ENCODE results near the gene FAM83C.
"Not testable (repeated sequence)": the region's sequence is repeated elsewhere in the genome, so short reads cannot be mapped to it uniquely, and the experiment has no call there.

Gene FAM83C

DNA sequence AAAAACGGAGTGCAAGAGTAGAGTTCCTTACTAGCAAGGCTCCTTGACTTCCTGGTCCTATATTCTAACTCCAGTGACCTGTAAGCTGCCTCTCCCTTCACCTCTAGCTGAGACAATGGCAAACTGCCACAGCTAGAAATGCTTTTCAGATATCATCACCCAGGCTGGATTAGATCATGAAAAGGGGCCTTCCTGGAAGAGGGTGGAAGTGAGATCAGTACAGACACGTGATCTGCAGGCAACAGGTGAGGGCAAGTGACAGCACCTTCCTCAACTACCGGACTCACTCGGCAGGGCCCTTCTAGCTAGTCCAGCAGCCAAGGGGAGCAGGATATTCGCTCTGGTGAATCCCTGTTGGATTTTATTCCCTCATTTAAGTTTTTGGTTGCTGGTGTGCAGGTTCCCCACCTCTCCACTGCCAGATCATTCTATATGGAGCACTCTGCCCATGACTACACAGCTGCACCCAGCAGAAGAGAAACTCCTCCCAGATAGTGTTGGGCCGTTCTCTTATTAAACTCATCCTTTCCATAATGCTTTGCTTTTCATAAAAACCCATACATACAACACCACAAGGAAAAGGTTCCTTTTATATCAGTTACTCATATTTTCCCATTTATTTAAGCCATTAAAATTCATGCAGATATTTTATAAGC is 26.4 kb upstream of the FAM83C start:
- no peak for DNase-seq (ENCODE audit: low read depth)

DNA sequence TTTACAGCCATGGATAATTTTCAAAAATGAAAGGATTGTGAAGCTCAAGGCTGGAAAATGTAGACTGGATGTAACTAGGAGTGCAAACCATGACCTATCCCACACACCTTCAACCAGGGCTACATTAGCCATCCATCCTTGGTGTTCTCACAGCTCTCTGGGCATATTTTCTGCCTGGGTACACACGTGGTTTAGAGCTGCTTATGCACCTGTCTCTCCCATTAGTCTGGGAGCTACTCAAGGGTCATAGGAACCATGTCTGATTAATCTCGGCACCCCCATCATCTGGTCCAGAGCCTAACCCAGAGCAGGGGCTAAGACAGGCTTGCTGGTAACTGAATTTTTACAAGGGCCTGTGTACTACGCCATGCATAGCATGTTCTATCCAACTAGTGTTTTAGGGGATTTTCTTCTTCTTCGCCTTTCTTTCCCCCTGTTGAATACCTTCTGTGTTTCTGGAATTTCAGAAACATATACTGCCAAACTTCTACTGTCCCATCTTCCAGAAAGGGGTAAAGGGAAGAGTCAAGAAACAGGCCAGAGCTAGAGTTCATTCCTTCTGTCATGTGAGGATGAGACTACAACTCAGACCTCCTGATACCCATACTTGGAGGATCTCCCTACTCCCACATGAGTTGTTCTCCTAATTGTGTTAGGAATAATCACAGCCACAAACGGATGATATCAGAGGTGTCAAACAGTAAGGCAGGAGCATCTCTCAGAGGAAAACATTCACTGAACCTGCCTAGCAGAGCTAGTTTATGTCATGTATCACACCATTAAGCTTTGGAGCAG is 25.4 kb upstream of the FAM83C start:
- no peak for DNase-seq (ENCODE audit: low read depth)

DNA sequence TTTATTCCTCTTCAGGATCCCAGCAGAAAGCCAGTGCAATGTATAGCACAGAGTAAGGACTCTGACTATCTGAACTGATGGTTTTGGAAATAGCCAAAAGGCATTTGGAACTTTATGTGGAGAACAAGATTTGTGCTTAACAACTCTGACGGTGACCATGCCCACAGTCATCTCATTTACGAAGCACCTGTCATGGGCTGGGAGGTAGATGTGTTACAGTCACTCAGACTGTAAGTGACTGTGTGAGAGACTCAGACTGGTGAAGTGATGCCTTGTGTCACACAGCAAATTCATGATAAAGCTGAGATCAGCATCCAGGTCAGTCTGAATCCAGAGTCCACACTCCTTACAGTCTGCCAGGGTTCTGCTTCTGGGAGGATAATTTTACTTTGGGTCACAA is 23.9 kb upstream of the FAM83C start:
- DNase-seq (ENCODE audit: low read depth): no peak

DNA sequence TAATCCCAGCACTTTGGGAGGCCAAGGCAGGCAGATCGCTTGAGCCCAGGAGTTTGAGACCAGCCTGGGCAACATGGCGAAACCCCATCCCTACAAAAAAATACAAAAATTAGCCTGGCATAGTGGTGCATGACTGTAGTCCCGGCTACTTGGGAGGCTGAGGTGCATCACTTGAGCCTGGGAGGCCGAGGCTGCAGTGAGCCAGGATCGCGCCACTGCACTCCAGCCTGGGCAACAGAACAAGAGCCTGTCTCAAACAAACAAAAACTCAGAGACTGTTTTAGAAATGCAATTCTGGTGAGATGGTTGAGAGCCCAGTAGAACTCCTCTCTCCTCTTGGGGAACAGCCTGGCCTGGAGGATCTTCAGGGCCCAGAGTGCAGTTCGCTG is 23.4 kb upstream of the FAM83C start:
- DNase-seq (ENCODE audit: low read depth): not testable (repeated sequence)

DNA sequence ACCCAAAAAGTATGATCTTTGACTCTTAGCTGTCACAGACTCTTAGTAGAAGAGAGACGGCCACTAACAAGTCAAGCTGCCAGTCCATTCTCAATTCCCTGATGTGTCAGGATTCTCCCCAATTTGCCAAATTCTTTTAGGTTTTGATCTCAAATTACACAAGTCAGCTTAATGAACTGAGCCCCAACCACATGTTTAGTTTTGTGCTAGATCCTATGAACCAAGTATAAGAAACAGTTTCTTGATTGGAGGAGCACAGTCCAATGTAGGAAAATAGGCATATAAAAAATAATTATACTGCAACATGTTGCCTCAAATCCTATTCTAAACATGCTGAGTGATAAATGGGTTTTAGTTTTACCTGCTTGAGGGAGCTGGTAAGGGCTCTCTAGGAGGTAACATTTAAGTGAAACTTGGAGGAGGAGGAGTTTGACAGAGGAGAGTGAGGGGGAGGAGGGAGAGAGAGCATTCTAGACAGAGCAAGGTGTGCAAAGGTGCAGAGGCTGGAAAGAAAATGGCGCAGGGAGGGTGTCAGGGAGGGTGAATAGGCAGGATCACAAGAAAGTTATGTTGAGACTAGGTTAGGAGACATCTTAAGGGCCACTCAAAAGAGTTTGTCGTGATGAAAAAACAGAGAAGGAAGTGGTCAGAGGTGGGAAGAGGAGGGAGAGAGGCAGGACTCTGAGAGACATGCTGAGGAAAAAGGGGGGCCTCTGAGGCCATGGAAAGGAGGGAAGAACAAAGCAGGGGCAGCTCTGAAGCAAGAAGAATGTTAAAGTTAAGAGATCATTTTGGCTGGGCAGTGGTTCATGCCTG is 22.8 kb upstream of the FAM83C start:
- DNase-seq (ENCODE audit: low read depth): no peak

DNA sequence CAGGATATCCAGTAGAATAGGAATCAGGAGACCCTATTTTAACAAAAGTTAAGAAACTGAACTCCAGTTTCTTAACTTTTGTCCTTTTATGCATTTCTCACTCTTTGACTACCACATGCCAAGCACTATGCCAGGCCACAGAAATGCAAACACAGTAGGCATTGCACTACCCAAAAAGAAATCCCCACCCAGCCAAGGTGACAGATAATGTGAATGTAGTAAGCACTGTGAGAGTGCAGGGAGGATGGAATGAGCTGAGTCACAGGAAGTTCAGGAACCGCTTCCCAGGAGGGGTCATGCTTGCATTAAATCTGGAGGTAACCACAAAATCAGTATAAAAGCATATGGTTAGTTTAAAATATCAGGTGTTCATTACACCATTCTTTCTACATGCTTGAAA is 20.1 kb upstream of the FAM83C start:
- DNase-seq (ENCODE audit: low read depth): no peak

DNA sequence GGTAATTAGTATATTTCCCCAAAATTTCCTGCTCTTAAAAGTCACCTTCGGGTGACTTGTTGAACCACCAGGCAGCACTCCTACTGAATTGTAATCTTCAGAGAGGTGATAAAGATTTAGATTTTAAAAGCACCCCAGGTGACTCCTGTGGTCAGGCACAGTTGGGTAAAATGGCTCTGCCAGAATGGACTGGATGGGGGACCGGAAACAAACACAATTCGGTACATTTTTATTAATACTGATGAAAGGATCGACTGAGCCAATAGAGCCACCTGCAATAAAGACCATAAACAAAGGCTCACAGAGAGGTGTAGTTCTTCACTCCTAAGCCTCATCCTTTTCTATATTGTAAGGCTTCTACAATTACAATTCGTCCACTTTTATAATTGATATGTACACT is 19.6 kb upstream of the FAM83C start:
- no peak for DNase-seq (ENCODE audit: low read depth)

DNA sequence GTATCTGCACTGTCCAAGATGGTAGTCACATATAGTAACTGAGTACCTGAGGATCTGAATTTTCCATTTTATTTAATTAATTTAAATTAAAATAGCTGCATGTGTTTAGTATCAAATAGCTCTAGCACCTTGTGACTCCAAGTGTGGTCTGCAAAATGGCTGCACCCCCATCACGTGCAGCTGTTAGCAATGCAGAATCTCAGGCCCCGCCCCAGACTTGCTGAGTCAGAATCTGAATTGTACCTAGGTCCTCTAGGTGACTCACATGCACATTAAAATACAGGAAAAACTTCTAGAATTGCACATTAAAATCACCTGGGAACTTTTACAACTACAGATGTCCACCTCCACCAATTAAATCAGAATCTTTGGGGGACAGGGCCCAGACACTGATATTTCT is 19.2 kb upstream of the FAM83C start:
- peak; percentile 42 for DNase-seq (ENCODE audit: low read depth)

DNA sequence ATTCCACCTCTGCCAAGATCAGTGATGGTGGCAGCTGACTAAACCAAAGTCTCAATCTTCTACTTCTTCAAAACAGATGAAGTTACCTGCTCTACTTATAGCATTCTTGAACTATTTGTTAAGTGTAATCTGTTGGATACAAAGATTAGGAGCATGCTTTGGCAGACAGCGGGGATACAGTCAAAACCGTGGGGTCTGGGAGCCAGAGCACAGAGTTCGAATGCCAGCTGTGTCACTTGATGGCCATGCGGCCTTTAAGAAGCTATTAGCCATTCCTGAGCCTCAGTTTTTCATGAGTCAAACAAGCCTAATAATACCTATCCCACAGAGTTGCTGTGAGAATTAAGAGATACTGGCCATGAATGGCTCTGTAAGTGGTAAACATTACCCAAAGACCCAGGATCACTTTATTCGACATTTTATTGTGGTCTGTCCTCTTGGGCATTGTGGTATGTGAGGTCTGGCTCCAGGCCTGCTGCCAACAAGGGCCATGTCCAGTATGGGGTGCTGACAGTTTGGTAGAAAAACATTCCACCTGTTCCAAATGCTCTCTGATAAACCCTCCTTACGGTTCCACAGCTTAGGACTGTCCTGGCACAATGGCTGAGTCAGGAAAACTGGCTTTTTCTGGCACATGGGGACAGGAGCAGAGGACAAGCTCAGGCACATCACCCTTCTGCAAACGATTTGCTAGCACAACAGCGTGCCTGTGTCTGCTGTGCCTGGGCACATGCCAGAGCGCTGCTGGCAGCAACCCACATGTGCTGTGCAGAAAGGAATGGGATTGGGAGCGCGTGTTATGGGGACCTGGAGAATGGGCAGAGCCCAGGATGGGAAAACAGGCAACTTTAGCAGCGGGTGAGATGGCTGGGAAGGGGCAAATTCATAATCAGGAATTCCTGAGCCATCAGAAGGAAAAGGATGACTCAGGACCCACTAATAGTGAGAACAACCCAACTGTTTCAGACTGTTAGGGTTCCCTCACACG is 15.7 kb upstream of the FAM83C start:
- no peak for DNase-seq (ENCODE audit: low read depth)

DNA sequence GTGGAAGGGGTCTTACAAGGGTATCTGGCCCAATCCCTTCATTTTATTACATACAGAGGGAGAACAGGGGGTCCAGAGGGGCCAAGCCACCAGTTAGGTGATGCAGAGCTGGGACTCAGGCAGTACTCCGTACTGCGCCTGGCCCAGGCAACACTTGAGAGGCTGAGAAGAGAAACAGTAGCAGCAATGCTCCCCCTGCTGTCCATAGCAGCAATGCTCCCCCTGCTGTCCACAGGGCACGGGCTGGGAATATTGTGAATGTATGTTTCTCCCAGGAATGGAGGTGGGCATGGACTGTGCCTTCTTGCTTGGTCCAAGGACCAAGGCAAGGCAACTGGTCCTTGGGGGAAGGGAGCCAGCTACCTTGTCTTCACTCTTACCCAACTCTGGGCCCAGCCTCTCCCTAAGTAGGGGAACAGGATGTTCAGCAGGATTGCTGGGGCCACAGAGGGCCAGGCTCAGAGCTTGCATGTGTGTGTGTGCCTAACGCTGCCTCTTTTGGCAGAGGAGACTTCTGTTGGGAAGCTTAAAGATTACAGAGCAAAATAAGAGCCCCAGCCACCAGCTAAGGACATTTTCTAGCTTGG is 14.8 kb upstream of the FAM83C start:
- no peak for DNase-seq (ENCODE audit: low read depth)

DNA sequence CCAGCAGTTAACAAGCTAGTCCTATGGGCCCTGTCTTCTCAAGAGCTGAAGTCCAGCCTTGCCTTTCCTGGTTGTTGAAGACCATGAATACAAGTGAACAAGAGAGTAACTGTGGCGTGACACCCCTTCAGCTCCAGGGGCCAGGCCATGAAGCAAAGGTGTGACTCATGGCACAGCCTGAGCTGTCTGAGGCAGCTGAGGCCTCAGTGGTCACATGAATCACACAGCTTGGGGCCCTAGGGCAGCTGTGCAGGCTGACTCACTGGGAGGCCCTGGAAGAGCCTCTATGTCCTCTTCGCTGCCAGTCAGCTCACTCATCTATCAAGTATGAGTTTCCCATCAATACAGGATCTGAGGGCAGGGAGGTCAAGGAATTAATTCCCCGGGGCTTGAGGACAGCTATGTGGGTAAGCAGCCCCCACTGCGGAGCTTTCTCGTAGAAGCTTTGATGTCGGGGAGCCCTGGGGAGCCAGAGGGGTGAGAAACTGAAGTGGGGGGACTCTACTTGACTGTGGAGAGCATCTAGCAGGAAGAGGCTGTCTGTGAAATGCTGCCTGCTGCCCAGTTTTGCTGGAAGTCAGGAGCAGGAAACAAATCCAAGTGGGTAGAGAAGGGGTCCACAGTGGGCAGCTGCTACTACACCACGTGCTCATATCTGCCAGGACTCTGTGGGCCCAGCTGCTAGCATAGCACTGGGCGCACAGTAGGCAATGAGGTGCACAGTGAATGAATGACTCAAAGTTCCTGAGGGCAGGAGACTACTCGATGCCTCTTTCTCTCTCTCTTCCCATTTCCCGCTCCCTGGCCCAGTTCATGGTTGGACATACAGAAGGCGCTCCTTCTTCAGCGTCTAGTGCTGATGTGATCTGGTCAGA is 13.7 kb upstream of the FAM83C start:
- peak; percentile 62 for DNase-seq (ENCODE audit: low read depth)

DNA sequence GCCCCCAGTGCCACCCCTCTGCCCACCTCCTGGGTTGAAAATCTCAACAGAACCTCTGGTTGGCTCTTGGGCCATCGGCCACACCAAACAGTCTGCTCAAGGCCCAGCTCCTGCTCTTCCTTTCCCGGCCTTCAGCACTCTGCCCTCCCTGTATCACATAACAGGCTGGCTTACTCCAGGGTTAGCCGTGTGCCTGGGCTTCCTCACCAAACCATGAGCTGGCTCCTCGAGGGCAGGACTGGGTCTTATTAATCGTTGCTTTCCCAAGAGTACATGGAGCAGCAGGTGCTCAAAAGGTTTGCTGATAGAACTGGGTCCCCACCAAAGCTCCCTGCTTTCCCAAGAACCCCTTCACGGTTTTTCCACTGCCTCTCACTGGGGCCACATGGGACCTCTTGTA is 12.7 kb upstream of the FAM83C start:
- DNase-seq (ENCODE audit: low read depth): no peak

DNA sequence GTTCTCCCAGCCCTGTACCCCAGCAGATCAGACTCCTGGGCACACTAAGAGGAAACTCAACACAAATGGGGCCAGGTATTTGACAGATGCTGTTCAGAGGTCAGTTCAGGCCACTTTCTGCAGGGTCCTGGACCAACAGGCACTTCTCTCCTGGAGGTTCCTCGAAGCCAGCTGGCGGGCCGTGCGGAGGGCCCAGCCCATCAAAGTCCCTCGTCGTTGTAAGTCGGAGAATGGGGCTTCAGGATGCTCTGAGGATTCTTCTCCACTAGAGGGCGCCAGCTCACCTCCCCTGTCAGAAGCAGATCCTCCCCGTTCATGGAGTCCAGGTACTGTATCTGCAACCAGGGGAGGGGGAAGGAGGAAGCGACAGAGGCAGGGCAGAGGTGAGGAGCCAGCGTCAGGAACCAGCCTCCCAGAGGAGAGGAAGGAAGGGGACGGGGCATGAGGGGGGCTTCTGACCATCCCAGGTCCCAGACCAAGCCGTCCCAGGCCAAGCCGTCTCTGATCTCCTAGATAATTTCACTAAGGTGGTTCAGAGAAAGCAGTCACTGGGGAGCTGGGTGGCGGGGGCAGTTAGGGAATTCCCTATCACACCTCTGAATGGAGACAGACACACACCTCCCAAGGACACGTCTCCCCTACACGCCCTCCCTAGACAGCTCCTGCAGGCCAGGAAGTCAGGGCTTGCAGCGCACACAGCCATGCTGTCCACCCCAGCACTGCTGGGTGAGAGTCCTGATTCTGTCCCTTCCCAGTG is 11.7 kb upstream of the FAM83C start:
- peak; percentile 69 for DNase-seq (ENCODE audit: low read depth)

DNA sequence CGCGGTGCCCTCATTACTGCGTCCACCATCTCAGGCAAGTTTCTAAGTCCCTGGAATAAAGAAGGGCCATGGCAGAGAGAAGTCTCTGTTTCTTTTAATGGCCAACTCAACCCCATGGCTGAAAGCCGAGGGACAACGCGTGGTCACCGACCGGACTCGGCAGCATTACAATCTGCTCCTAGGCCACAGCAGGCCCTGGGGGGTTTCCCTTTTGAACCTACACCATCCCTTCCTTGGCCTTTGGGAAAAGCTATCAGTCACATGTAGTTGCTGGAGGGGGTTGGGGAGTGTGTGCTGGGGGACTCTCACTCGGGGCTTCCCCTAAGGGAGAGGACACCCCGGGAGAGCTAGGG is 11.1 kb upstream of the FAM83C start:
- DNase-seq (ENCODE audit: low read depth): no peak

DNA sequence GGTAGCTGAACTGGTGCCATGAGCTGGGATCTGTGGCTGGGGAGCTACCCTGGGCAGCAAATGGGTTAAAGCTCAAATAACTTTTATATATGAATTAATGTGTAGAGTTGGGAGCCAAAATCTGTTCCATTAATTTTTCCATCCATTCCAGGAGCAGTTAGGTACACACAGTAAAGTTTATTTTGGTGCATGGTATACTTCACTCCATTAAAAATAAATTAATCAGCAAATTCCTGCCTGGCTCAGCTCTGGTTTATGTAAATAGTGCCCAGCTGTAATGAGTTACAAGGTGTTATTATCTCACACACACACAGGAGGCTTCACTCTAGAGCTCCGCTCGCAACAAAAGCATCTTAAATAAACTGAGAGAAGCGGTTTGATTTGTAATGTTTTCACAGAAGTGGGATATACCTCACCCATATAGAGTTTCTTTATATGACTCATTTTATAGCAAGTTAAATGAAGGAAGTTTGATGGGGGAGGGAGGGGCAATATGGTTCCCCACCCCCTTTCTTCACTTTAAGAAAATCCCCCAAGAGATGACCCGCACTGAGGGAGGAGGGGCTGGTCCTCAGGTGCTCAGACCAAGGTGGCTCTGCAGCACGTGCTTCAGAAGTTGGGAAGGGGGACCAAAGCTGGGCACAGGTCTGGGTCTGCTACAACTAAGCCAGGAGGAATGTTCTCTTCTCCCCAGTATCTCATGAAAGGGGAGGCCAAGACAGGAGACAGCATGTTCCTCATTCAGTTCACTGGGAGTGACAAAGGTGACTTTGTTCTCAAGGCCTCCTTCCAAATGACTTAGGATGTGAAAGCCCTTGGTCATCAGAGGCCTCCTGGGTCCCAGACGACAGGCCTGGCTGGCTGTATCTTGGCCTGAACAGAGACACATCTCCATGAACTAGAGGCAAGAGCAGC is 10.5 kb upstream of the FAM83C start:
- DNase-seq (ENCODE audit: low read depth): no peak

DNA sequence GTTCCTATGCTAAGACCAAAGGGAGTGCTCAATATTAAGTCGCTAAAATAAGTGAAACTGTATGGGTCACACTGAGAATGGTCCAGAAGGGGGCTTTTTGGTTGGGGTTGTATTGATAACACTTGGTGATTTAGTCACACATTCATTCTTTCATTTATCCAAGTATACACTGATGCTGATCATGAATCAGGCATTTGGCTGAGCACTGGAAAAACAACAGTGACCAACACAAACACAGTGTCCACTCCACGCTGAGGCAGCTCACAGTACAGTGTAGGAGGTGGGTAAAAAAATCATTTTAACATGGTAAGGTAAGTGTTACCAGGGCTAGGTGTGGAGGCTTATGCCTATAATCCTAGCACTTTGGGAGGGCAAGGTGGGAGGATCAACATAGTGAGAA is 9.2 kb upstream of the FAM83C start:
- no peak for DNase-seq (ENCODE audit: low read depth)

DNA sequence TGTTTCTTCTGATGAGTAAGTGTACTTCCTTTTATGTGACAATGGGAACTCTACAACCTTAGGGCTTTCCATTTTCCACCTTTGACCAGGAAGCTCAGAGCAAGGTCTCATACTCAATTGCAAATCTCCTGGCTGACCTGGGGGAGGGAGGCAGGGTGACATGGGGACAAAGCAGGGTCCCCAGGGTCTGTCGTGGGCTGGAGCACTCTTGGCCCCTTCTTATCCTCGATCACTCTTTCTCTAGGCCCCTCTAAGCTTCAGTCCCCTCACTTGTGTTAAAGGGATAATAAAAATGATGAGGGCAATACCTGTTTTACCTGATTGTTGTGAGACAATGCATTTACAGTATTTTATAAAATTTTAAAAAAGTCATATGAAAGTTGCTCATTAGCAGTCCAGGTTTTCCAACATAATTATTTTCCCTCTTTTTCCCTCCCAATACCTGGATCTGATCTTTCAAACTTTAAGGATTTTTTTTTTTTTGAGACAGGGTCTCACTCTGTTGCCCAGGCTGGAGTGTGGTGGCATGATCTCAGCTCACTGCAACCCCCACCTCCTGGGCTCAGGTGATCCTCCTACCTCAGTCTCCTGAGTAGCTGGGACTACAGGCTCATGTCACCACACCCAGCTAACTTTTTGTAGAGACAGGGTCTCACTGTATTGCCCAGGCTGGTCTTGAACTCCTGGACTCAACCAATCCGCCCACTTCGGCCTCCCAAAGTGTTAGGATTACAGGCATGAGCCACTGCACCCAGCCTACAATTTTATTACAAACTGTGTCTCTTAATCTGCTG is 8.4 kb upstream of the FAM83C start:
- no peak for DNase-seq (ENCODE audit: low read depth)

DNA sequence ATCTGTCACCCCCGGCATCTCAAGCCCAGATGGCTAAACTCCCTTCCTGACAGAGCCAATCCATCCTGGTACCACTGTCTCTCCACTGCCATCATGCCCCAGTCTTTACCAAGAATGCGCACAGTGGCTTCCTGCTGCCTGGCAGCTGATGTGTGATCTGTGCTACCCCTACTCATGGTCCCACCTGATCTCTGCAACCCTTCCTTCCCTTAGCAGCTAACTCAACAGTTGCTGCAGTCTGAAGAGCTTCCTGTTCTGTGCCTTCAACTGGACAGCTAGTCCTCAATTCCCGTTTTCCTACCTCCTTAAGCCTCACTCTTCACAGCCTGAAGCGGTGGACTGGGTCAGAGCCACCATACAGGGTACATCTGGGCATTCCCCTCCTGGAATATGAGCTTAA is 7.6 kb upstream of the FAM83C start:
- no peak for DNase-seq (ENCODE audit: low read depth)
